Esophagus squamous epithelium (tissue), 5 donors: Measurements from ENCODE around the gene NOL6. TPM values are rescaled to one million over a fixed set of nuclear protein-coding genes. Genes with fewer than 3 reads are reported as not detected.
A peak's percentile ranks its signal among the peaks of the same experiment; 100 is the strongest.

Source experiments
- DNase-seq: peaks from one replicate; lab custom pipeline; 2025; lab: John Stamatoyannopoulos, UW
- H3K27ac ChIP-seq, 4 donors: fragments of 200-600 bp; sonication (generic); one replicate each; pipeline ENCODE4 v1.5.1; 2016 to 2019; ENCODE audit warnings: mild to moderate bottlenecking in 1 of 4
- H3K27me3 ChIP-seq, 4 donors: fragments of 200-600 bp; sonication (generic); 1 replicate in 3 of 4; 2 replicates in 1 of 4; pipeline versions ENCODE4 v1.5.1 to v1.6.0; 2017 to 2021; ENCODE audit warnings: antibody characterized with exemption in 1 of 4
- H3K36me3 ChIP-seq, 3 donors: fragments of 200-600 bp; sonication (generic); one replicate each; pipeline ENCODE4 v1.5.1; 2016 to 2019
- H3K4me1 ChIP-seq, 3 donors: fragments of 200-600 bp; sonication (generic); one replicate each; pipeline ENCODE4 v1.5.1; 2017 to 2019
- H3K4me3 ChIP-seq, 4 donors: fragments of 200-600 bp; sonication (generic); 1 replicate in 3 of 4; 2 replicates in 1 of 4; pipeline ENCODE4 v1.5.1; 2016 to 2019; ENCODE audit warnings: mild to moderate bottlenecking in 2 of 4, moderate library complexity in 1 of 4
- H3K9me3 ChIP-seq, 3 donors: fragments of 200-600 bp; sonication (generic); one replicate each; pipeline ENCODE4 v1.5.1; 2016 to 2019
- CTCF ChIP-seq, 6 experiments: fragments of 450-650 bp in 4 of 6; fragments of 200-600 bp in 2 of 6; sonication (generic) in 2 of 6; IDR thresholded peaks; one replicate each; pipeline ENCODE4 v1.5.1; 2016 to 2019; ENCODE audit warnings: antibody characterized with exemption in 6 of 6, mild to moderate bottlenecking in 4 of 6, moderate library complexity in 4 of 6
- POLR2A ChIP-seq, 4 donors: fragments of 450-650 bp; IDR thresholded peaks; one replicate each; pipeline ENCODE4 v1.6.1; 2017; ENCODE audit warnings: antibody characterized with exemption in 4 of 4, mild to moderate bottlenecking in 4 of 4, moderate library complexity in 3 of 4
- WGBS, 2 donors: methylation state at CpG; one replicate each; pipeline ENCODE4 v1.1.5; 2018; 5-methylcytosine and 5-hydroxymethylcytosine counted together
- intact Hi-C: fragments of 100-400 bp; cut with DNase I; formaldehyde crosslinking; loops from one replicate; pipeline ENCODE4 v1.15.0; 2022
- total RNA-seq, 4 donors: library from RNA; depleted of rRNA; stranded (reverse); fragments of >200 nt; gene quantifications; one replicate each; pipeline ENCODE4 v1.1.0, GENCODE V29; 2016
- donor health status: DM: yes; HTN: yes; CAD: no.

NOL6 gene
- total RNA-seq, 4 donors from 2014 or later, result 23.6 to 43.7 (median 38.3) TPM

- Histone ChIP-seq H3K36me3 (peaks cover 14 to 40% (median 17%) of the 10 kb centered on the region in 3 donors), H3K27ac (peak overlapping the region; percentile 78 to 92 (median 92)), H3K4me3 (no peak overlapping the region), H3K4me1 (peaks cover 41 to 100% (median 55%) of the 10 kb centered on the region in 3 donors), H3K9me3 (no peaks in the 10 kb centered on the region), H3K27me3 (peaks cover 0 to 5% (median 0%) of the 10 kb centered on the region in 4 donors)
- 76 to 84% methylated on average over 7 of the region's 7 CpGs for WGBS, 2 donors
- no peak for DNase-seq
- intact Hi-C loops, result no loop called here
- TF ChIP-seq POLR2A (IDR thresholded peaks at IDR 0.05) (no peak), CTCF (IDR thresholded peaks at IDR 0.05) (no peak)
These were observed 33.5 kb downstream of the NOL6 start for GRCh38 chr9:33440204-33440603.

- no peak for DNase-seq
- Histone ChIP-seq H3K9me3 (no peaks in the 10 kb centered on the region), H3K27me3 (peaks cover 0 to 5% (median 0%) of the 10 kb centered on the region in 4 donors), H3K4me3 (no peak overlapping the region), H3K36me3 (peaks cover 11 to 40% (median 12%) of the 10 kb centered on the region in 3 donors), H3K27ac (peak overlapping the region; percentile 78 to 92 (median 92)), H3K4me1 (peaks cover 41 to 100% (median 55%) of the 10 kb centered on the region in 3 donors)
- 8 to 38% methylated on average over 2 to 3 of the region's 6 CpGs for WGBS, 2 donors
- intact Hi-C loops, result no loop called here
- TF ChIP-seq POLR2A (IDR thresholded peaks at IDR 0.05) (peak in 1 of 4 donors; percentile 9), CTCF (IDR thresholded peaks at IDR 0.05) (no peak)
These were observed 34.0 kb downstream of the NOL6 start for GRCh38 chr9:33439731-33440130.

GRCh38 chr9:33438926-33439680 is 34.6 kb downstream of the NOL6 start:
- Histone ChIP-seq H3K36me3 (peaks cover 10 to 38% (median 11%) of the 10 kb centered on the region in 3 donors), H3K27ac (peak overlapping the region; percentile 78 to 92 (median 92)), H3K27me3 (peaks cover 0 to 5% (median 0%) of the 10 kb centered on the region in 4 donors), H3K4me3 (no peak overlapping the region), H3K9me3 (no peaks in the 10 kb centered on the region), H3K4me1 (peaks cover 41 to 100% (median 55%) of the 10 kb centered on the region in 3 donors)
- DNase-seq, result no peak
- 60 to 69% methylated on average over 6 to 7 of the region's 7 CpGs for WGBS, 2 donors
- intact Hi-C loops, result no loop called here
- TF ChIP-seq POLR2A (IDR thresholded peaks at IDR 0.05) (no peak), CTCF (IDR thresholded peaks at IDR 0.05) (no peak)

GRCh38 chr9:33437898-33438297 is 35.8 kb downstream of the NOL6 start:
- peak overlapping the region; percentile 28 to 92 (median 92) for H3K27ac ChIP-seq
- WGBS, 2 donors, result 73 to 87% methylated on average over 1 of the region's 1 CpG
- H3K36me3 ChIP-seq, result peaks cover 10 to 26% (median 11%) of the 10 kb centered on the region in 3 donors
- H3K4me1 ChIP-seq, result peaks cover 34 to 91% (median 46%) of the 10 kb centered on the region in 3 donors
- TF ChIP-seq POLR2A (IDR thresholded peaks at IDR 0.05) (no peak), CTCF (IDR thresholded peaks at IDR 0.05) (no peak)
- H3K4me3 ChIP-seq, result no peak overlapping the region
- H3K9me3 ChIP-seq, result no peaks in the 10 kb centered on the region
- intact Hi-C loops, result no loop called here
- DNase-seq, result no peak
- H3K27me3 ChIP-seq, result peaks cover 0 to 5% (median 0%) of the 10 kb centered on the region in 4 donors

- intact Hi-C loops, result no loop called here
- H3K9me3 ChIP-seq, result no peaks in the 10 kb centered on the region
- 0 to 17% methylated on average over 1 of the region's 2 CpGs for WGBS, 2 donors
- peaks cover 0 to 5% (median 0%) of the 10 kb centered on the region in 4 donors for H3K27me3 ChIP-seq
- peak overlapping the region; percentile 66 to 92 (median 92) for H3K27ac ChIP-seq
- TF ChIP-seq CTCF (IDR thresholded peaks at IDR 0.05) (no peak), POLR2A (IDR thresholded peaks at IDR 0.05) (no peak)
- peaks cover 34 to 85% (median 42%) of the 10 kb centered on the region in 3 donors for H3K4me1 ChIP-seq
- no peak overlapping the region for H3K4me3 ChIP-seq
- peaks cover 6 to 19% (median 9%) of the 10 kb centered on the region in 3 donors for H3K36me3 ChIP-seq
- DNase-seq, result no peak
These were observed 36.5 kb downstream of the NOL6 start for GRCh38 chr9:33437205-33437604.
